Nephron (organoid): ENCODE measurements around the gene LIX1.

Experiments
- H3K27ac Mint-ChIP-seq, 3 experiments: 2 replicates each; pipeline ENCODE4 v1.8.0; 2020; ENCODE audit warnings: mixed read lengths in 3 of 3, mild to moderate bottlenecking in 2 of 3, moderate library complexity in 1 of 3
- H3K27me3 Mint-ChIP-seq: 2 replicates; pipeline ENCODE4 v1.8.0; 2021; ENCODE audit warnings: low read depth, mild to moderate bottlenecking, moderate library complexity, mixed read lengths
- H3K36me3 Mint-ChIP-seq: 2 replicates; pipeline ENCODE4 v1.8.0; 2020; ENCODE audit warnings: low read depth, mixed read lengths
- H3K4me1 Mint-ChIP-seq: 2 replicates; pipeline ENCODE4 v1.8.0; 2020; ENCODE audit warnings: mixed read lengths
- H3K4me3 Mint-ChIP-seq, 3 experiments: 2 replicates each; pipeline ENCODE4 v1.8.0; 2020; ENCODE audit warnings: mild to moderate bottlenecking in 3 of 3, mixed read lengths in 3 of 3, moderate library complexity in 2 of 3
- H3K9me3 Mint-ChIP-seq: 2 replicates; pipeline ENCODE4 v1.8.0; 2020; ENCODE audit warnings: mixed read lengths
- TF ChIP-seq, protein P1 (sequence below), 3 experiments: fragments of 200-600 bp; sonication (generic); IDR thresholded peaks; one replicate each; pipeline ENCODE4 v1.5.0; 2021; ENCODE audit warnings: antibody characterized with exemption in 3 of 3; ENCODE audit not compliant: unreplicated experiment in 3 of 3

LIX1 gene

DNA sequence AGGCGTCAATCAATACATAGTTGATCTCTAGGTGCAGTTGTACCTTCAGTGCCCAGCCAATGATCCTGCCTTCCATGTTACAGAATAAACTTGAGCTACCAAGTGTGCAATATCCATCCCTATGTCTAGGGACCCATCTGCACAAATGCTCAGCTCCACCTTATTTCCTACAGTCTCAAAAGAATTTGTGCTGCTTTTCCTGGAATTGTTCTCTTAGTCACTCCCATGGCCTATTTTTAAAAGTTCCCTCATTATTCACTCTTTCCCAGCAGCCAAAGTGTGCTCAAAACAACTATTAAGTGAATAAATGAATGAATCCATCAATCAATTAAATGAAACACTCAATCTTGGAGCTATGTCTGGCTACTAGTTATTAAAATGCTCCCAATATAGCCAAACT is 14.7 kb downstream of the LIX1 start:
- TF ChIP-seq, protein P1, sequence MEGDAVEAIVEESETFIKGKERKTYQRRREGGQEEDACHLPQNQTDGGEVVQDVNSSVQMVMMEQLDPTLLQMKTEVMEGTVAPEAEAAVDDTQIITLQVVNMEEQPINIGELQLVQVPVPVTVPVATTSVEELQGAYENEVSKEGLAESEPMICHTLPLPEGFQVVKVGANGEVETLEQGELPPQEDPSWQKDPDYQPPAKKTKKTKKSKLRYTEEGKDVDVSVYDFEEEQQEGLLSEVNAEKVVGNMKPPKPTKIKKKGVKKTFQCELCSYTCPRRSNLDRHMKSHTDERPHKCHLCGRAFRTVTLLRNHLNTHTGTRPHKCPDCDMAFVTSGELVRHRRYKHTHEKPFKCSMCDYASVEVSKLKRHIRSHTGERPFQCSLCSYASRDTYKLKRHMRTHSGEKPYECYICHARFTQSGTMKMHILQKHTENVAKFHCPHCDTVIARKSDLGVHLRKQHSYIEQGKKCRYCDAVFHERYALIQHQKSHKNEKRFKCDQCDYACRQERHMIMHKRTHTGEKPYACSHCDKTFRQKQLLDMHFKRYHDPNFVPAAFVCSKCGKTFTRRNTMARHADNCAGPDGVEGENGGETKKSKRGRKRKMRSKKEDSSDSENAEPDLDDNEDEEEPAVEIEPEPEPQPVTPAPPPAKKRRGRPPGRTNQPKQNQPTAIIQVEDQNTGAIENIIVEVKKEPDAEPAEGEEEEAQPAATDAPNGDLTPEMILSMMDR (IDR thresholded peaks at IDR 0.05; ENCODE audit: unreplicated experiment in 3 of 3): no peak
- peaks cover 8% of the 10 kb centered on the region for H3K27me3 Mint-ChIP-seq
- H3K27ac Mint-ChIP-seq: no peak overlapping the region
- H3K36me3 Mint-ChIP-seq: peaks cover 9% of the 10 kb centered on the region
- no peaks in the 10 kb centered on the region for H3K9me3 Mint-ChIP-seq
- peaks cover 7% of the 10 kb centered on the region for H3K4me1 Mint-ChIP-seq
- H3K4me3 Mint-ChIP-seq: no peak overlapping the region

DNA sequence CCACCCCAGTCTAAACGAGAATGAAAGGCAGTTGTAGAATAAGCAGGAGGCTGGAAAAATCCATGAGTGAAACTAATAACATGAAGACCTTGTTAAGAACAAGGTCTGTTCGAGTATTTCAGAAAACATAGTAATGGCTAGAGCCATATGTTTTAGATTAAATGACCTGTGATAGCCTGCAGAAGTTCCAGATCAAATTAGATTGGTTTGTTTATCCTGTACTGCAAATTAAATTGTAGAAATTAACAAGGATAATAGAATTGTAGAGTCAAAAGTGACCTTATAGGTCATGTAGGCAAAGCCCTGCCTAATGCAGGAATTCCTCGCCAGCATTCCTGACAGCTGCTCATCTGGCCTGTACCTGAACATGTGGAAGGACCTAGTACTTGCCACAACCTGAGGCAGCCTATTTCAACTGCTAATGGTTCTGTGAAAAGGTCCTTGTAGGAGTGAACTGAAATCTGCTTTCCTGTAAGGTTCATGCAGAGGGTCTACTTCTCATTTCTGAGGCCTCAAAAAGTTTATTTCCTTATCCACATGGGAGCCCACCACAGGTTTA is 17.2 kb downstream of the LIX1 start:
- Mint-ChIP-seq H3K27ac (no peak overlapping the region), H3K9me3 (no peaks in the 10 kb centered on the region), H3K36me3 (peaks cover 9% of the 10 kb centered on the region), H3K4me3 (no peak overlapping the region), H3K4me1 (no peaks in the 10 kb centered on the region), H3K27me3 (peaks cover 8% of the 10 kb centered on the region)
- TF ChIP-seq, protein P1 (IDR thresholded peaks at IDR 0.05; ENCODE audit: unreplicated experiment in 3 of 3): no peak

DNA sequence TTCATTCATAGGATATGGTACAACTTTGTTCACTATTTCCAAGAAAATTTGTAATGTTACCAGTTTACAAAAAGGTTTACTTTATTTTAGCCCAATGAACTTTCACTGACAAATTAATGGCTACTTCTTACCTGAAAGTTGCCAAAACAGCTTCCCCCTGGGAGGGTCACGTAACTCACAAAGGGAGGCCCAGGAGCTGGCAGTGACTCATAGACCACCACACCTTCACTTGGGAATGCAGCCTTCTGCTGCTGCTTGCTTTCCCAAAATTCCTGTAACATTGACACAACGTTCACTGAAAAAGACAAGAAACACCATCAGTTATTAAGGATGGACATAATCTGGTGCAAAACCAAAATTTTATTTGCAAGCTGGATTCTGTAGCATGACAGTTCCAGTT is 18.1 kb downstream of the LIX1 start:
- H3K36me3 Mint-ChIP-seq: peaks cover 9% of the 10 kb centered on the region
- peaks cover 5% of the 10 kb centered on the region for H3K4me1 Mint-ChIP-seq
- H3K27ac Mint-ChIP-seq: no peak overlapping the region
- no peak overlapping the region for H3K4me3 Mint-ChIP-seq
- H3K27me3 Mint-ChIP-seq: peaks cover 8% of the 10 kb centered on the region
- TF ChIP-seq, protein P1 (IDR thresholded peaks at IDR 0.05; ENCODE audit: unreplicated experiment in 3 of 3): no peak
- H3K9me3 Mint-ChIP-seq: no peaks in the 10 kb centered on the region

DNA sequence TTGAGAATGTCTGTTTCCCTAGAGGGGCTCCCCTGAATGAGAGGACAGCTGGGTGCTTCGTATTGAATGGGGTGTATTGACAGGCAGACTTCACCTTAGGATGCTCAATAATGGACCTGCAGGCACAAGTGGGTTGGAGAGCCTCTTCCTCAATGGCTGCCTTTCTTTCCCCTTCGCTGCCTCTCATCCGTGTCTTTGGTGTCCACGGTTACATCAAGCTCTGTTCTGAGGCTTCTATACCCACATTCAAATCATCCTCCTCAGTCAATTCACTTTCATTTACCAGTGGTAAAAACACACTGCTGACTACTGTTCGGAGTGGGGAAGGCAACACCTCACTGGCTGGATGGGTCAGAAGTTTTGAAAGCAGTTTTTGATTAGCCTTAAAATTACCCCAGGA is 20.6 kb downstream of the LIX1 start:
- Mint-ChIP-seq H3K27me3 (no peaks in the 10 kb centered on the region), H3K27ac (no peak overlapping the region), H3K36me3 (peaks cover 9% of the 10 kb centered on the region), H3K9me3 (no peaks in the 10 kb centered on the region), H3K4me1 (peaks cover 20% of the 10 kb centered on the region), H3K4me3 (no peak overlapping the region)
- TF ChIP-seq, protein P1 (IDR thresholded peaks at IDR 0.05; ENCODE audit: unreplicated experiment in 3 of 3): no peak

DNA sequence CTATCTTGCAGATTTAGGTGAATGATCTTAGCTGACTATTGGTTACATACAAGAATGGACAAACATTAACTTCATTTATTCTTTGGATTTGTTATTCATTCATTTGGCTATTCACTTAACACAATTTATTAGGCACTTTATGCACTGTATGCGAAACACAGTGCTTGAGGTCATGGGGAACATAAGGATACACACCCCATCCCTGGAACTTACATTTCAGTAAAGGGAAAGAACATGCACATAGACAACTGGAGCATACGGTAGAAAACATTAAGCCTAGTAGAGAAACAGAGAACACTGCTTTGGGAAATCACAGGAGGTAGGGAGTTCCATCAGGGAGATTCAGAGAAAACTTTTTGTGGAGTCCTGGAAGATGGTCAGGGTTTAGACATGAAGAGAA is 22.2 kb downstream of the LIX1 start:
- Mint-ChIP-seq H3K4me3 (no peak overlapping the region), H3K27me3 (no peaks in the 10 kb centered on the region), H3K9me3 (no peaks in the 10 kb centered on the region), H3K36me3 (peaks cover 9% of the 10 kb centered on the region), H3K27ac (no peak overlapping the region), H3K4me1 (peaks cover 33% of the 10 kb centered on the region)
- TF ChIP-seq, protein P1 (IDR thresholded peaks at IDR 0.05; ENCODE audit: unreplicated experiment in 3 of 3): no peak

DNA sequence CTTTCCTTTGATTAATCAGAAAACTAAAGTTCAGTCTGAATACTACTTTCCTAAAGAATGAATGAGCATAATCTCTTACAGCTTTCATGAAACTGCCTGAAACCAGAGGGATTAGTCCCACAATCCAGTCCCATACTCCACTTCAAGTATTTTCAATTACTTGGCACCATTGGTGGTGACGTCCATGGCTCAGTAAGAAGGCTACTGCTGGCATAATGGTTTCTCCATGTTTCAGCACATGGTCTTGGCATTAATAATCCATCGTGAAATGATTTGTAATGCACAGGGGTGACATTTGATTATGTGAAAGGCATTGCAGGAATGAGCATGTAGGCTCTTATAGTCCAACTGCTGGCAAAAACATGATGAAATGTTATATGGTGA is 23.4 kb downstream of the LIX1 start:
- TF ChIP-seq, protein P1 (IDR thresholded peaks at IDR 0.05; ENCODE audit: unreplicated experiment in 3 of 3): no peak
- peaks cover 33% of the 10 kb centered on the region for H3K4me1 Mint-ChIP-seq
- peaks cover 9% of the 10 kb centered on the region for H3K36me3 Mint-ChIP-seq
- H3K27me3 Mint-ChIP-seq: peaks cover 3% of the 10 kb centered on the region
- no peaks in the 10 kb centered on the region for H3K9me3 Mint-ChIP-seq
- H3K4me3 Mint-ChIP-seq: no peak overlapping the region
- H3K27ac Mint-ChIP-seq: peak overlapping the region; percentile 64 to 76 (median 68)
